PC-3 (cell line): Measurements from ENCODE around the gene GALNT15. TPM values are rescaled to one million over a fixed set of nuclear protein-coding genes. Genes with fewer than 3 reads are reported as not detected.

Experiments
- ATAC-seq: fragments of 200-7000 bp; cut with Tn5 transposase; 2 replicates; pipeline ENCODE4 v1.9.1; 2020; ENCODE audit warnings: mild to moderate bottlenecking, moderate library complexity
- BruUV-seq: library from RNA; stranded (reverse); fragments of 400-500 nt; replicated peaks from 2 replicates; lab custom pipeline; 2021; lab: Mats Ljungman, UMichigan
- CTCF ChIA-PET: fragments of 300-600 bp; sonication (Branson Sonifier 250); formaldehyde crosslinking; loops from one replicate; lab custom pipeline; 2022; ENCODE audit warnings: antibody characterized with exemption; lab: Charles Lee
- POLR2A ChIA-PET: fragments of 300-600 bp; sonication (Branson Sonifier 250); formaldehyde crosslinking; loops from one replicate; lab custom pipeline; 2022; ENCODE audit warnings: antibody characterized with exemption; ENCODE audit not compliant: unreplicated experiment; lab: Charles Lee
- DNase-seq: peaks from one replicate; pipeline ENCODE4 v3.0.0-alpha.2; 2015
- H2AFZ ChIP-seq: fragments of 300-600 bp; sonication (generic); 2 replicates; pipeline ENCODE4 v1.6.0; 2016; ENCODE audit warnings: antibody characterized with exemption, low read length
- H3F3A ChIP-seq: fragments of 300-600 bp; sonication (generic); one replicate; pipeline ENCODE4 v1.6.0; 2017; ENCODE audit warnings: antibody characterized with exemption, low read length, control low read depth, mild to moderate bottlenecking; ENCODE audit not compliant: unreplicated experiment
- H3K27ac ChIP-seq: fragments of 300-600 bp; sonication (generic); 2 replicates; pipeline ENCODE4 v1.5.1; 2016; ENCODE audit warnings: mild to moderate bottlenecking, low read length
- H3K27me3 ChIP-seq: fragments of 300-600 bp; sonication (generic); 2 replicates; pipeline ENCODE4 v1.6.1; 2016; ENCODE audit warnings: low read length, mixed read lengths
- H3K36me3 ChIP-seq: fragments of 300-600 bp; sonication (generic); 2 replicates; pipeline ENCODE4 v1.6.1; 2016; ENCODE audit warnings: low read depth, mixed run types, low read length, mixed read lengths
- H3K4me1 ChIP-seq: fragments of 300-600 bp; sonication (generic); 2 replicates; pipeline ENCODE4 v1.5.1; 2016; ENCODE audit warnings: low read length; ENCODE audit not compliant: insufficient read depth
- H3K4me2 ChIP-seq: fragments of 300-600 bp; sonication (generic); 2 replicates; pipeline ENCODE4 v1.6.0; 2016; ENCODE audit warnings: low read length
- H3K4me3 ChIP-seq: fragments of 300-600 bp; sonication (generic); 2 replicates; pipeline ENCODE4 v1.5.1; 2016; ENCODE audit warnings: mild to moderate bottlenecking, low read length, mixed read lengths
- H3K79me2 ChIP-seq: fragments of 300-600 bp; sonication (generic); 2 replicates; pipeline ENCODE4 v1.6.1; 2017; ENCODE audit warnings: low read length, mixed read lengths
- H3K9ac ChIP-seq: fragments of 300-600 bp; sonication (generic); 2 replicates; pipeline ENCODE4 v1.6.0; 2016; ENCODE audit warnings: mild to moderate bottlenecking, low read length
- H3K9me2 ChIP-seq: fragments of 300-600 bp; sonication (generic); replicated peaks from 2 replicates; pipeline ENCODE4 v1.6.1; 2016; ENCODE audit warnings: mixed run types, low read length, mixed read lengths
- H3K9me3 ChIP-seq: fragments of 300-600 bp; sonication (generic); 2 replicates; pipeline ENCODE4 v1.6.1; 2016; ENCODE audit warnings: low read length, mixed read lengths
- H4K20me1 ChIP-seq: fragments of 300-600 bp; sonication (generic); 2 replicates; pipeline ENCODE4 v1.6.1; 2016; ENCODE audit warnings: low read length, mixed read lengths
- CTCF ChIP-seq: fragments of 300-600 bp; sonication (generic); conservative IDR thresholded peaks from 2 replicates; pipeline ENCODE4 v1.5.1; 2017; ENCODE audit warnings: antibody characterized with exemption, low read depth, mild to moderate bottlenecking, low read length
- EZH2 ChIP-seq: fragments of 300-600 bp; sonication (generic); IDR thresholded peaks from one replicate; pipeline ENCODE4 v1.6.1; 2017; ENCODE audit warnings: antibody characterized with exemption, mild to moderate bottlenecking, low read length; ENCODE audit not compliant: unreplicated experiment
- EZH2phosphoT487 ChIP-seq: fragments of 300-600 bp; sonication (generic); IDR thresholded peaks from 2 replicates; pipeline ENCODE4 v1.6.1; 2018; ENCODE audit warnings: mild to moderate bottlenecking, antibody characterized with exemption, low read length, borderline replicate concordance
- intact Hi-C: fragments of 100-400 bp; cut with micrococcal nuclease; formaldehyde crosslinking; loops from 2 replicates; pipeline ENCODE4 v1.9.0; 2023
- total RNA-seq: library from RNA; depleted of rRNA; stranded (reverse); fragments of >200 nt; gene quantifications from 2 replicates; pipeline ENCODE4 v1.2.3, GENCODE V29; 2014

The GALNT15 gene
- total RNA-seq, 1 experiment from 2014 or later, result not detected

GRCh38 chr3:16252243-16252978 is 77.9 kb downstream of the GALNT15 start:
- H3K9ac ChIP-seq, result no peak overlapping the region
- no peaks in the 10 kb centered on the region for H3K9me3 ChIP-seq
- intact Hi-C loops, result no loop called here
- DNase-seq (no peak), ATAC-seq (no peak)
- no peaks in the 10 kb centered on the region for H3K9me2 ChIP-seq
- no TSS peak for BruUV-seq
- no peaks in the 10 kb centered on the region for H3K27me3 ChIP-seq
- ChIA-PET POLR2A (no interaction called here), CTCF (no interaction called here)
- no peak overlapping the region for H2AFZ ChIP-seq
- TF ChIP-seq EZH2 (no peak), CTCF (no peak), EZH2phosphoT487 (no peak)
- no peaks in the 10 kb centered on the region for H3K79me2 ChIP-seq
- no peak overlapping the region for H3K27ac ChIP-seq
- H3K36me3 ChIP-seq, result no peaks in the 10 kb centered on the region
- H3K4me3 ChIP-seq, result no peak overlapping the region
- no peaks in the 10 kb centered on the region for H4K20me1 ChIP-seq
- no peaks in the 10 kb centered on the region for H3F3A ChIP-seq
- H3K4me1 ChIP-seq, result peaks cover 7% of the 10 kb centered on the region; the same call in 1 of the 2 replicates
- H3K4me2 ChIP-seq, result no peak overlapping the region

- Histone ChIP-seq H3K4me1 (0 out of 2 replicates have a peak, but pooled peaks cover 2% of the 10 kb centered on the region), H3K79me2 (no peaks in the 10 kb centered on the region), H3K27me3 (no peaks in the 10 kb centered on the region), H3K4me2 (no peak overlapping the region), H3F3A (no peaks in the 10 kb centered on the region), H3K27ac (no peak overlapping the region), H3K9ac (no peak overlapping the region), H3K4me3 (no peak overlapping the region), H3K36me3 (no peaks in the 10 kb centered on the region), H3K9me3 (no peaks in the 10 kb centered on the region), H4K20me1 (no peaks in the 10 kb centered on the region), H3K9me2 (no peaks in the 10 kb centered on the region), H2AFZ (no peak overlapping the region)
- DNase-seq (no peak), ATAC-seq (no peak)
- intact Hi-C loops, result no loop called here
- TF ChIP-seq EZH2 (no peak), EZH2phosphoT487 (no peak), CTCF (no peak)
- POLR2A ChIA-PET, result no interaction called here
- CTCF ChIA-PET, result no interaction called here
- no TSS peak for BruUV-seq
These were observed 78.5 kb downstream of the GALNT15 start for GRCh38 chr3:16252988-16253387.

GRCh38 chr3:16253601-16254000 is 79.1 kb downstream of the GALNT15 start:
- Histone ChIP-seq H3K79me2 (no peaks in the 10 kb centered on the region), H3K9ac (no peak overlapping the region), H3K4me1 (no peaks in the 10 kb centered on the region), H3K4me2 (no peak overlapping the region), H3F3A (no peaks in the 10 kb centered on the region), H3K27me3 (no peaks in the 10 kb centered on the region), H3K36me3 (no peaks in the 10 kb centered on the region), H3K9me2 (no peaks in the 10 kb centered on the region), H3K4me3 (no peak overlapping the region), H2AFZ (no peak overlapping the region), H4K20me1 (no peaks in the 10 kb centered on the region), H3K9me3 (no peaks in the 10 kb centered on the region), H3K27ac (no peak overlapping the region)
- no TSS peak for BruUV-seq
- ATAC-seq (no peak), DNase-seq (no peak)
- POLR2A ChIA-PET, result no interaction called here
- no peak for TF ChIP-seq EZH2
- no peak for TF ChIP-seq CTCF
- no peak for TF ChIP-seq EZH2phosphoT487
- CTCF ChIA-PET, result no interaction called here
- intact Hi-C loops, result no loop called here
